SU-DHL-6 (cell line): ENCODE data around the gene ARHGAP40.

Source experiments
- EZH2phosphoT487 ChIP-seq: fragments of 200-600 bp; sonication (generic), shearing (Covaris generic); conservative IDR thresholded peaks from 2 replicates; pipeline ENCODE4 v1.6.1; 2018; ENCODE audit warnings: mild to moderate bottlenecking, antibody characterized with exemption, low read length, moderate library complexity, mixed read lengths
- TF ChIP-seq, protein P1 (sequence below): fragments of 200-600 bp; sonication (generic); IDR thresholded peaks from one replicate; pipeline ENCODE4 v1.5.1; 2017; ENCODE audit warnings: antibody characterized with exemption, mild to moderate bottlenecking, low read length, moderate library complexity; ENCODE audit not compliant: insufficient read depth, poor library complexity, severe bottlenecking

DNA sequence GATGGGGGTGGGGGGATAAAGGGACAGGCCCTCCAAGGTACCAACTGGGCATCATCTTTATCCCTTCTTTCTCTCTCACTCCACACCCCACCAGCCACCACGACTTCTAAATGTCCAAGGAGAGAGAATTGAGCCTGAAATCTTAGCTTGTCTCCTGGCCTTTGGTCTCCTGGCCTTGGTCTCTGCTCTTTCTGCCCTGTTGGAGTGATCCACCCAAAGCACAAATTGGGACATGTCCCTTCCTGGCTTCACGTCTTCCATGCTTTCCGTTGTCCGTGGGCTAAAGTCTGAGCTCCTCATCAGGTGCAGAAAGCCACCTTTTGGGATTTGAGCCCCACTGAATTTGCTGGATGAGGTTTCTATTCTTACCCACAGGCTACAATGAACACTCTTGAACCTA lies 12.3 kb upstream of the ARHGAP40 start:
- TF ChIP-seq, protein P1, sequence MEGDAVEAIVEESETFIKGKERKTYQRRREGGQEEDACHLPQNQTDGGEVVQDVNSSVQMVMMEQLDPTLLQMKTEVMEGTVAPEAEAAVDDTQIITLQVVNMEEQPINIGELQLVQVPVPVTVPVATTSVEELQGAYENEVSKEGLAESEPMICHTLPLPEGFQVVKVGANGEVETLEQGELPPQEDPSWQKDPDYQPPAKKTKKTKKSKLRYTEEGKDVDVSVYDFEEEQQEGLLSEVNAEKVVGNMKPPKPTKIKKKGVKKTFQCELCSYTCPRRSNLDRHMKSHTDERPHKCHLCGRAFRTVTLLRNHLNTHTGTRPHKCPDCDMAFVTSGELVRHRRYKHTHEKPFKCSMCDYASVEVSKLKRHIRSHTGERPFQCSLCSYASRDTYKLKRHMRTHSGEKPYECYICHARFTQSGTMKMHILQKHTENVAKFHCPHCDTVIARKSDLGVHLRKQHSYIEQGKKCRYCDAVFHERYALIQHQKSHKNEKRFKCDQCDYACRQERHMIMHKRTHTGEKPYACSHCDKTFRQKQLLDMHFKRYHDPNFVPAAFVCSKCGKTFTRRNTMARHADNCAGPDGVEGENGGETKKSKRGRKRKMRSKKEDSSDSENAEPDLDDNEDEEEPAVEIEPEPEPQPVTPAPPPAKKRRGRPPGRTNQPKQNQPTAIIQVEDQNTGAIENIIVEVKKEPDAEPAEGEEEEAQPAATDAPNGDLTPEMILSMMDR: no peak
- no peak for TF ChIP-seq EZH2phosphoT487
